Stimulated activated CD8-positive, alpha-beta memory T cell treated with anti-CD3 and anti-CD28 coated beads, Interleukin-7, amount 100 ng/mL, for 1 hour (primary cell): Measurements from ENCODE around the gene SLC39A10.
"Not testable (repeated sequence)": the region's sequence is repeated elsewhere in the genome, so short reads cannot be mapped to it uniquely, and the experiment has no call there.

ENCODE experiments used
- DNase-seq, 2 donors: peaks; one replicate each; pipeline ENCODE4 v3.0.0-alpha.2; 2020; ENCODE audit warnings: low read depth in 2 of 2

Gene SLC39A10

GRCh38 chr2:195646424-195646823 lies 10.6 kb upstream of the SLC39A10 start:
- DNase-seq = no peak

GRCh38 chr2:195647302-195647701 lies 9.7 kb upstream of the SLC39A10 start:
- no peak for DNase-seq

- not testable (repeated sequence) for DNase-seq
Measured at GRCh38 chr2:195648370-195648769, 8.7 kb upstream of the SLC39A10 start.

- DNase-seq = no peak
Measured at GRCh38 chr2:195648787-195649186, 8.2 kb upstream of the SLC39A10 start.

- DNase-seq = no peak
Measured at GRCh38 chr2:195649629-195650190, 7.3 kb upstream of the SLC39A10 start.

GRCh38 chr2:195651046-195651445 lies 6.0 kb upstream of the SLC39A10 start:
- DNase-seq = no peak

GRCh38 chr2:195652911-195653310 lies 4.1 kb upstream of the SLC39A10 start:
- no peak for DNase-seq

- DNase-seq = no peak
Measured at GRCh38 chr2:195656161-195656858, 716 bp upstream of the SLC39A10 start.

GRCh38 chr2:195657634-195658540 lies 861 bp downstream of the SLC39A10 start:
- peak; percentile 20 to 34 for DNase-seq

- no peak for DNase-seq
Measured at GRCh38 chr2:195658541-195658890, 1.5 kb downstream of the SLC39A10 start.

- no peak for DNase-seq
Measured at GRCh38 chr2:195659114-195659513, 2.1 kb downstream of the SLC39A10 start.

GRCh38 chr2:195659982-195660890 lies 3.2 kb downstream of the SLC39A10 start:
- DNase-seq = peak; percentile 52 to 76

GRCh38 chr2:195662138-195662537 lies 5.1 kb downstream of the SLC39A10 start:
- no peak for DNase-seq

- DNase-seq = no peak
Measured at GRCh38 chr2:195663007-195663406, 6.0 kb downstream of the SLC39A10 start.

- no peak for DNase-seq
Measured at GRCh38 chr2:195664528-195664927, 7.5 kb downstream of the SLC39A10 start.

GRCh38 chr2:195665153-195665552 lies 8.1 kb downstream of the SLC39A10 start:
- DNase-seq = not testable (repeated sequence)

- no peak for DNase-seq
Measured at GRCh38 chr2:195666113-195666712, 9.2 kb downstream of the SLC39A10 start.

- DNase-seq = no peak
Measured at GRCh38 chr2:195667974-195668373, 10.9 kb downstream of the SLC39A10 start.

- DNase-seq = no peak
Measured at GRCh38 chr2:195670191-195670590, 13.2 kb downstream of the SLC39A10 start.

- no peak for DNase-seq
Measured at GRCh38 chr2:195671563-195671962, 14.5 kb downstream of the SLC39A10 start.

GRCh38 chr2:195672674-195673073 lies 15.6 kb downstream of the SLC39A10 start:
- no peak for DNase-seq
